ENCODE measurements around the gene CROCC2.

DNA sequence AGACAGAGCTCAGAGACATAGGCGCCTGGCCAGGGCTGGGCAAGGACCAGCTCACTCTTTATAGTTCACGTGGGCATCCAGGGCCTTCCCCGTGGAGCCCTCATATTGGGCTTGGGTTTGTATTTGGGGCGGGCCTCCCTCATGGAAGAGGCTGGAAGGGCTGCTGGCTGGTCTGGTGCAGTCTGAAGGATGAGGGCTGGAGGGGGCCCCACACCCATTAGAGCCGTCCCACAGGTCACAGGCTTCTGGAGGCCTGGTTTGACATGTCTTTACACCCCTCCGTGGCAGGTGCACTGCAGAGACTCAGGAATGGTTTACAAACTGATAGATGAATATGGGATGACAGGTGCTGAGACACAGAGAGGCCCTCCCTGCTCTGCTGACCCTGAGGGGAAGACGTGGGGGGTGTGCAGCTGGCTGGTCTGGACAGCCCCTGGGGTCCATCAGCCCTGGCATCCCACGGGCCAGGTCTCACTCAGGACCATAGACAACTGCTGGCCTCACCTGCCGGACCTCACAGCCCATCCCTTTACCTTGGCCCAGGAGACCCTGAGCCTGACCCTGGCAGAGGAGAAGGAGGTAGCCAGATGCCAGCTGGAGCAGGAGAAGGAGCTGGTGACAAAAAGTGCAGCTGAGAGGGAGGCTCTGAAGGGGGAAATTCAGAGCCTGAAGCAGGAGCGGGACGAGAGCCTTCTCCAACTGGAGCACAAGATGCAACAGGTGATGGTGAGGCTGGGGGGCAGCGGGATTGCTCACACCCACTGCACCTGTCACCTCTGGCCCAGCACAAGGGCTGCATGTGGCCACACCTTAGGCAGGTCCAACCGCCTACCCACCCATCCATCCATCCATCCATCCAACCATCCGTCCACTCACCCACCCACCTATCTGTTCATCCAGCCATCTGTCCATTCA, 43.9 kb downstream of the CROCC2 start:
- TF ChIP-seq, protein P1, sequence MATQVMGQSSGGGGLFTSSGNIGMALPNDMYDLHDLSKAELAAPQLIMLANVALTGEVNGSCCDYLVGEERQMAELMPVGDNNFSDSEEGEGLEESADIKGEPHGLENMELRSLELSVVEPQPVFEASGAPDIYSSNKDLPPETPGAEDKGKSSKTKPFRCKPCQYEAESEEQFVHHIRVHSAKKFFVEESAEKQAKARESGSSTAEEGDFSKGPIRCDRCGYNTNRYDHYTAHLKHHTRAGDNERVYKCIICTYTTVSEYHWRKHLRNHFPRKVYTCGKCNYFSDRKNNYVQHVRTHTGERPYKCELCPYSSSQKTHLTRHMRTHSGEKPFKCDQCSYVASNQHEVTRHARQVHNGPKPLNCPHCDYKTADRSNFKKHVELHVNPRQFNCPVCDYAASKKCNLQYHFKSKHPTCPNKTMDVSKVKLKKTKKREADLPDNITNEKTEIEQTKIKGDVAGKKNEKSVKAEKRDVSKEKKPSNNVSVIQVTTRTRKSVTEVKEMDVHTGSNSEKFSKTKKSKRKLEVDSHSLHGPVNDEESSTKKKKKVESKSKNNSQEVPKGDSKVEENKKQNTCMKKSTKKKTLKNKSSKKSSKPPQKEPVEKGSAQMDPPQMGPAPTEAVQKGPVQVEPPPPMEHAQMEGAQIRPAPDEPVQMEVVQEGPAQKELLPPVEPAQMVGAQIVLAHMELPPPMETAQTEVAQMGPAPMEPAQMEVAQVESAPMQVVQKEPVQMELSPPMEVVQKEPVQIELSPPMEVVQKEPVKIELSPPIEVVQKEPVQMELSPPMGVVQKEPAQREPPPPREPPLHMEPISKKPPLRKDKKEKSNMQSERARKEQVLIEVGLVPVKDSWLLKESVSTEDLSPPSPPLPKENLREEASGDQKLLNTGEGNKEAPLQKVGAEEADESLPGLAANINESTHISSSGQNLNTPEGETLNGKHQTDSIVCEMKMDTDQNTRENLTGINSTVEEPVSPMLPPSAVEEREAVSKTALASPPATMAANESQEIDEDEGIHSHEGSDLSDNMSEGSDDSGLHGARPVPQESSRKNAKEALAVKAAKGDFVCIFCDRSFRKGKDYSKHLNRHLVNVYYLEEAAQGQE (IDR thresholded peaks at IDR 0.05; ENCODE audit: insufficient replicate concordance, low read depth) = no peak
- TF ChIP-seq, protein P2, sequence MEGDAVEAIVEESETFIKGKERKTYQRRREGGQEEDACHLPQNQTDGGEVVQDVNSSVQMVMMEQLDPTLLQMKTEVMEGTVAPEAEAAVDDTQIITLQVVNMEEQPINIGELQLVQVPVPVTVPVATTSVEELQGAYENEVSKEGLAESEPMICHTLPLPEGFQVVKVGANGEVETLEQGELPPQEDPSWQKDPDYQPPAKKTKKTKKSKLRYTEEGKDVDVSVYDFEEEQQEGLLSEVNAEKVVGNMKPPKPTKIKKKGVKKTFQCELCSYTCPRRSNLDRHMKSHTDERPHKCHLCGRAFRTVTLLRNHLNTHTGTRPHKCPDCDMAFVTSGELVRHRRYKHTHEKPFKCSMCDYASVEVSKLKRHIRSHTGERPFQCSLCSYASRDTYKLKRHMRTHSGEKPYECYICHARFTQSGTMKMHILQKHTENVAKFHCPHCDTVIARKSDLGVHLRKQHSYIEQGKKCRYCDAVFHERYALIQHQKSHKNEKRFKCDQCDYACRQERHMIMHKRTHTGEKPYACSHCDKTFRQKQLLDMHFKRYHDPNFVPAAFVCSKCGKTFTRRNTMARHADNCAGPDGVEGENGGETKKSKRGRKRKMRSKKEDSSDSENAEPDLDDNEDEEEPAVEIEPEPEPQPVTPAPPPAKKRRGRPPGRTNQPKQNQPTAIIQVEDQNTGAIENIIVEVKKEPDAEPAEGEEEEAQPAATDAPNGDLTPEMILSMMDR (IDR thresholded peaks at IDR 0.05; ENCODE audit: insufficient read depth, low read length) = no peak
- no peak for TF ChIP-seq POLR2AphosphoS5 (IDR thresholded peaks at IDR 0.05; ENCODE audit: low read depth)
- no peak for TF ChIP-seq SPI1 (IDR thresholded peaks at IDR 0.05; ENCODE audit: borderline replicate concordance, low read depth)

Data from HL-60 (cell line).